22Rv1 (cell line): ENCODE results near the gene DSTN.

ENCODE experiments used
- ZFX ChIP-seq: fragments of 450-650 bp; IDR thresholded peaks from 2 replicates; pipeline ENCODE4 v1.6.1; 2017; ENCODE audit warnings: antibody characterized with exemption, borderline replicate concordance
- TF ChIP-seq, protein P1 (sequence below): fragments of 450-650 bp; IDR thresholded peaks from 2 replicates; pipeline ENCODE4 v1.5.1; 2017; ENCODE audit warnings: mild to moderate bottlenecking

DNA sequence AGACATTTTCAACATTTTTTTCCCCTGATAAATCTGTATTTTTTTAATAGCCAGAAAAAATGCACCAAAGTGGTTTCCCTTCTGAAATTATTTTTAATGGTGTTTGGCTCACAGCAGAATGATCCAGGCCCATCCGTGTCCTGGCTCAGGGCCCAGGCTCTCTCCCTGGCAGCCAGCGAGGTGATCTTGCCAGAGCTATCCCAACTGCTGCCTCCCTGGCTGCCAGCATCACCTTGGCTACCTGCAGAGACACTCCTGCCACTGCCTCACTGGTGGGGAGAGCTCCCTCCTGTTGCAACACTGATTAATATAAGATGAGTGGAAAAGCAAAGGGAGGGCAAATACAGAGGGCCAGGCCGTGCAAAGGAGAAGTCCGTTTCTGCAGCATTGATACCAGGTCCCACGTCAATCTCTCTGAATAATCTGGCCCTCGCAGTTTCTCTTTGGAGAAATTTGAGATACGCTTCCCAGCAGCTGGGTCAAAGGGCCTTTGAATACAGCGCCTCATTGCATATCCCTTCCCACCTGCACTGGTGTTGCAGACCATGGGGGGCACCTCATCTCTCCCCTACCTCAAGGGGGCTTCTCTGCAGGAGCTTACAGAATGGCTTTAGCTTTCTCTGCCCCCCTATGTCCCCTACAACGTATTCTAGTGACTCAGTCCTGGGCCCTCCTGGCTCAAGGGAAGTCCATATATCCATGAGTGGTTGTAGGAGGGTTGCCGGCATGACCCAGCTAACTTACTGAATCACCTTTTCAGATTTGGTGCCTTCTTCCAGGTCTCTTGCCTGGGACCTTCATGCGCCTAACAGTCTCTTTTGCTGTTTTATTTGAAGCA, 12.8 kb upstream of the DSTN start:
- TF ChIP-seq, protein P1, sequence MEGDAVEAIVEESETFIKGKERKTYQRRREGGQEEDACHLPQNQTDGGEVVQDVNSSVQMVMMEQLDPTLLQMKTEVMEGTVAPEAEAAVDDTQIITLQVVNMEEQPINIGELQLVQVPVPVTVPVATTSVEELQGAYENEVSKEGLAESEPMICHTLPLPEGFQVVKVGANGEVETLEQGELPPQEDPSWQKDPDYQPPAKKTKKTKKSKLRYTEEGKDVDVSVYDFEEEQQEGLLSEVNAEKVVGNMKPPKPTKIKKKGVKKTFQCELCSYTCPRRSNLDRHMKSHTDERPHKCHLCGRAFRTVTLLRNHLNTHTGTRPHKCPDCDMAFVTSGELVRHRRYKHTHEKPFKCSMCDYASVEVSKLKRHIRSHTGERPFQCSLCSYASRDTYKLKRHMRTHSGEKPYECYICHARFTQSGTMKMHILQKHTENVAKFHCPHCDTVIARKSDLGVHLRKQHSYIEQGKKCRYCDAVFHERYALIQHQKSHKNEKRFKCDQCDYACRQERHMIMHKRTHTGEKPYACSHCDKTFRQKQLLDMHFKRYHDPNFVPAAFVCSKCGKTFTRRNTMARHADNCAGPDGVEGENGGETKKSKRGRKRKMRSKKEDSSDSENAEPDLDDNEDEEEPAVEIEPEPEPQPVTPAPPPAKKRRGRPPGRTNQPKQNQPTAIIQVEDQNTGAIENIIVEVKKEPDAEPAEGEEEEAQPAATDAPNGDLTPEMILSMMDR, result no peak
- TF ChIP-seq ZFX, result no peak
